Astrocyte (in vitro differentiated cells and primary cell): ENCODE measurements around the gene ZSWIM2. TPM values are rescaled to one million over a fixed set of nuclear protein-coding genes. Genes with fewer than 3 reads are reported as not detected.

Source experiments
- DNase-seq: peaks from one replicate; pipeline ENCODE4 v3.0.0-alpha.2; 2010; ENCODE audit warnings: low read depth
- FAIRE-seq: peaks from 2 replicates; lab custom pipeline; 2011; peaks lifted over from hg19 to GRCh38; lab: Jason Lieb, UNC
- H2AFZ ChIP-seq: 2 replicates; pipeline ENCODE4 v1.6.0; 2012; ENCODE audit warnings: low read depth, low read length, inconsistent platforms
- H3K27ac ChIP-seq: 2 replicates; pipeline ENCODE4 v1.5.1; 2011; ENCODE audit warnings: low read depth, low read length, inconsistent platforms
- H3K27me3 ChIP-seq: 2 replicates; pipeline ENCODE4 v1.6.0; 2011; ENCODE audit warnings: low read length, inconsistent platforms; ENCODE audit not compliant: insufficient read depth
- H3K36me3 ChIP-seq: 2 replicates; pipeline ENCODE4 v1.5.1; 2011; ENCODE audit warnings: low read length, inconsistent platforms; ENCODE audit not compliant: insufficient read depth
- H3K4me1 ChIP-seq: 2 replicates; pipeline ENCODE4 v1.5.1; 2011; ENCODE audit warnings: low read length, inconsistent platforms; ENCODE audit not compliant: insufficient read depth
- H3K4me2 ChIP-seq: 2 replicates; pipeline ENCODE4 v1.6.0; 2012; ENCODE audit warnings: low read length, inconsistent platforms
- H3K4me3 ChIP-seq: 2 replicates; pipeline ENCODE4 v1.5.1; 2011; ENCODE audit warnings: low read depth, mild to moderate bottlenecking, low read length, inconsistent platforms; ENCODE audit not compliant: insufficient read depth
- H3K79me2 ChIP-seq: 2 replicates; pipeline ENCODE4 v1.6.0; 2012; ENCODE audit warnings: mild to moderate bottlenecking, low read length, inconsistent platforms; ENCODE audit not compliant: insufficient read depth
- H3K9ac ChIP-seq: 2 replicates; pipeline ENCODE4 v1.6.0; 2012; ENCODE audit warnings: mild to moderate bottlenecking, low read length, inconsistent platforms
- H3K9me3 ChIP-seq: 2 replicates; pipeline ENCODE4 v1.5.1; 2012; ENCODE audit warnings: low read depth, mild to moderate bottlenecking, low read length, inconsistent platforms; ENCODE audit not compliant: insufficient read depth
- H4K20me1 ChIP-seq: 2 replicates; pipeline ENCODE4 v1.6.0; 2012; ENCODE audit warnings: low read length, inconsistent platforms; ENCODE audit not compliant: insufficient read depth
- H3K27ac Mint-ChIP-seq: one replicate; pipeline ENCODE4 v1.8.0; 2021; ENCODE audit warnings: mild to moderate bottlenecking, mixed read lengths; ENCODE audit not compliant: unreplicated experiment
- H3K27me3 Mint-ChIP-seq: one replicate; pipeline ENCODE4 v1.8.0; 2021; ENCODE audit warnings: low read depth, mixed read lengths; ENCODE audit not compliant: unreplicated experiment
- H3K36me3 Mint-ChIP-seq: one replicate; pipeline ENCODE4 v1.8.0; 2021; ENCODE audit warnings: low read depth, mixed read lengths; ENCODE audit not compliant: unreplicated experiment
- H3K4me1 Mint-ChIP-seq: one replicate; pipeline ENCODE4 v1.8.0; 2021; ENCODE audit warnings: low read depth, mixed read lengths; ENCODE audit not compliant: unreplicated experiment
- H3K4me3 Mint-ChIP-seq: one replicate; pipeline ENCODE4 v1.8.0; 2021; ENCODE audit warnings: mild to moderate bottlenecking, moderate library complexity, mixed read lengths; ENCODE audit not compliant: unreplicated experiment
- H3K9me3 Mint-ChIP-seq: one replicate; pipeline ENCODE4 v1.8.0; 2021; ENCODE audit warnings: mild to moderate bottlenecking, mixed read lengths; ENCODE audit not compliant: unreplicated experiment
- EZH2 ChIP-seq: IDR thresholded peaks from 2 replicates; pipeline ENCODE4 v1.6.1; 2012; ENCODE audit warnings: mild to moderate bottlenecking, low read length, inconsistent platforms; ENCODE audit not compliant: insufficient read depth
- total RNA-seq: library from RNA; stranded (reverse); gene quantifications from 2 replicates; pipeline ENCODE4 v1.2.1, GENCODE V29; 2021
- TF ChIP-seq, protein P1 (sequence below): IDR thresholded peaks from 2 replicates; pipeline ENCODE4 v1.5.1; 2011; ENCODE audit warnings: low read depth, mild to moderate bottlenecking, inconsistent platforms, low read length, moderate library complexity; ENCODE audit not compliant: insufficient read depth

Gene ZSWIM2
- total RNA-seq, 1 donor from 2014 or later, result not detected

GRCh38 chr2:186784930-186785329 lies 64.0 kb downstream of the ZSWIM2 start:
- Mint-ChIP-seq H3K9me3 (peaks cover 11% of the 10 kb centered on the region), H3K36me3 (no peaks in the 10 kb centered on the region), H3K4me3 (no peak overlapping the region), H3K4me1 (no peaks in the 10 kb centered on the region), H3K27me3 (no peaks in the 10 kb centered on the region), H3K27ac (no peak overlapping the region)
- H3K4me3 ChIP-seq, result no peak overlapping the region
- no peak for TF ChIP-seq EZH2
- TF ChIP-seq, protein P1, sequence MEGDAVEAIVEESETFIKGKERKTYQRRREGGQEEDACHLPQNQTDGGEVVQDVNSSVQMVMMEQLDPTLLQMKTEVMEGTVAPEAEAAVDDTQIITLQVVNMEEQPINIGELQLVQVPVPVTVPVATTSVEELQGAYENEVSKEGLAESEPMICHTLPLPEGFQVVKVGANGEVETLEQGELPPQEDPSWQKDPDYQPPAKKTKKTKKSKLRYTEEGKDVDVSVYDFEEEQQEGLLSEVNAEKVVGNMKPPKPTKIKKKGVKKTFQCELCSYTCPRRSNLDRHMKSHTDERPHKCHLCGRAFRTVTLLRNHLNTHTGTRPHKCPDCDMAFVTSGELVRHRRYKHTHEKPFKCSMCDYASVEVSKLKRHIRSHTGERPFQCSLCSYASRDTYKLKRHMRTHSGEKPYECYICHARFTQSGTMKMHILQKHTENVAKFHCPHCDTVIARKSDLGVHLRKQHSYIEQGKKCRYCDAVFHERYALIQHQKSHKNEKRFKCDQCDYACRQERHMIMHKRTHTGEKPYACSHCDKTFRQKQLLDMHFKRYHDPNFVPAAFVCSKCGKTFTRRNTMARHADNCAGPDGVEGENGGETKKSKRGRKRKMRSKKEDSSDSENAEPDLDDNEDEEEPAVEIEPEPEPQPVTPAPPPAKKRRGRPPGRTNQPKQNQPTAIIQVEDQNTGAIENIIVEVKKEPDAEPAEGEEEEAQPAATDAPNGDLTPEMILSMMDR, result no peak
- no peak overlapping the region for H3K9ac ChIP-seq
- H3K9me3 ChIP-seq, result no peaks in the 10 kb centered on the region
- H3K79me2 ChIP-seq, result no peaks in the 10 kb centered on the region
- H3K27me3 ChIP-seq, result no peaks in the 10 kb centered on the region
- no peak overlapping the region for H2AFZ ChIP-seq
- DNase-seq, result no peak
- H3K4me1 ChIP-seq, result no peaks in the 10 kb centered on the region
- no peaks in the 10 kb centered on the region for H4K20me1 ChIP-seq
- FAIRE-seq, result no peak
- H3K4me2 ChIP-seq, result no peak overlapping the region
- no peak overlapping the region for H3K27ac ChIP-seq
- H3K36me3 ChIP-seq, result no peaks in the 10 kb centered on the region

- Histone ChIP-seq H3K9ac (no peak overlapping the region), H3K27ac (no peak overlapping the region), H3K36me3 (no peaks in the 10 kb centered on the region), H4K20me1 (no peaks in the 10 kb centered on the region), H3K79me2 (no peaks in the 10 kb centered on the region), H3K4me1 (no peaks in the 10 kb centered on the region), H3K27me3 (no peaks in the 10 kb centered on the region), H2AFZ (no peak overlapping the region), H3K9me3 (no peaks in the 10 kb centered on the region), H3K4me3 (no peak overlapping the region), H3K4me2 (no peak overlapping the region)
- no peaks in the 10 kb centered on the region for H3K36me3 Mint-ChIP-seq
- TF ChIP-seq EZH2, result no peak
- TF ChIP-seq, protein P1, result no peak
- H3K4me3 Mint-ChIP-seq, result no peak overlapping the region
- H3K9me3 Mint-ChIP-seq, result peaks cover 11% of the 10 kb centered on the region
- H3K27ac Mint-ChIP-seq, result no peak overlapping the region
- H3K27me3 Mint-ChIP-seq, result peaks cover 2% of the 10 kb centered on the region
- DNase-seq, result no peak
- no peaks in the 10 kb centered on the region for H3K4me1 Mint-ChIP-seq
- FAIRE-seq, result no peak
Measured at GRCh38 chr2:186783254-186783653, 65.7 kb downstream of the ZSWIM2 start.

DNA sequence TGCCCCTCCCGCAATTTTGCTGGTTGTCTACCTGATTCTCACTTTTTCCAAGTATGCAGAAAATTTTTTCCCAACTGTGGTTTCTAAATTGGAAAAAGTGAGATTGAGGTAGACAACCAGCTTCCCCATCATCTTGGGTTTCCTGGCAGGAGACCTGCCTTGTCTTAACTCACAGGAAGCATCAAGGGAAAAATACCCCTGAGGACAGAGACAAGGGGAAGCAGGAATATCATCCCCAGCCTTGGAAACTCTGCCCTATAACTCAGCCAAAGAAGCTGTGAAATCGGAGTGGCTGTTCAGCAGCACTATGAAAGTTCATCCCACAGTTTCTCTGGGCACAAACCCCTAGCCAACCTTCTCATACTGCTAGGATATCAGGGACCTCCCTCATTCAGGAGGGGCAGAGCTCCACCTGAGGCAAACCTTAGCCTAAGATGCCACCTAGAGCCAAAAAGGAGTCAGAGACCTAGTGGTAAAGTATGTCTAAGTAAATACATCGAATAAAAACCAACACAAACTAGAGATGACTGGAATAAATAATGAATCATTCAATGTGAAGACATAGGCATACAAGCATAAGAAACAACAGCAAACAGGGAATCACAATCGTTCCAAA lies 68.2 kb downstream of the ZSWIM2 start:
- TF ChIP-seq, protein P1, result no peak
- TF ChIP-seq EZH2, result no peak
- Histone ChIP-seq H3K36me3 (no peaks in the 10 kb centered on the region), H3K79me2 (no peaks in the 10 kb centered on the region), H3K9me3 (no peaks in the 10 kb centered on the region), H3K9ac (no peak overlapping the region), H2AFZ (no peak overlapping the region), H3K27me3 (no peaks in the 10 kb centered on the region), H3K27ac (no peak overlapping the region), H3K4me1 (no peaks in the 10 kb centered on the region), H3K4me2 (no peak overlapping the region), H3K4me3 (no peak overlapping the region), H4K20me1 (no peaks in the 10 kb centered on the region)
- FAIRE-seq (no peak), DNase-seq (peak; percentile 20)
- no peak overlapping the region for H3K27ac Mint-ChIP-seq
- H3K27me3 Mint-ChIP-seq, result peaks cover 2% of the 10 kb centered on the region
- no peak overlapping the region for H3K4me3 Mint-ChIP-seq
- peaks cover 6% of the 10 kb centered on the region for H3K9me3 Mint-ChIP-seq
- no peaks in the 10 kb centered on the region for H3K4me1 Mint-ChIP-seq
- no peaks in the 10 kb centered on the region for H3K36me3 Mint-ChIP-seq
